Measurements from ENCODE around the gene BMP3.

- TF ChIP-seq, protein P1, sequence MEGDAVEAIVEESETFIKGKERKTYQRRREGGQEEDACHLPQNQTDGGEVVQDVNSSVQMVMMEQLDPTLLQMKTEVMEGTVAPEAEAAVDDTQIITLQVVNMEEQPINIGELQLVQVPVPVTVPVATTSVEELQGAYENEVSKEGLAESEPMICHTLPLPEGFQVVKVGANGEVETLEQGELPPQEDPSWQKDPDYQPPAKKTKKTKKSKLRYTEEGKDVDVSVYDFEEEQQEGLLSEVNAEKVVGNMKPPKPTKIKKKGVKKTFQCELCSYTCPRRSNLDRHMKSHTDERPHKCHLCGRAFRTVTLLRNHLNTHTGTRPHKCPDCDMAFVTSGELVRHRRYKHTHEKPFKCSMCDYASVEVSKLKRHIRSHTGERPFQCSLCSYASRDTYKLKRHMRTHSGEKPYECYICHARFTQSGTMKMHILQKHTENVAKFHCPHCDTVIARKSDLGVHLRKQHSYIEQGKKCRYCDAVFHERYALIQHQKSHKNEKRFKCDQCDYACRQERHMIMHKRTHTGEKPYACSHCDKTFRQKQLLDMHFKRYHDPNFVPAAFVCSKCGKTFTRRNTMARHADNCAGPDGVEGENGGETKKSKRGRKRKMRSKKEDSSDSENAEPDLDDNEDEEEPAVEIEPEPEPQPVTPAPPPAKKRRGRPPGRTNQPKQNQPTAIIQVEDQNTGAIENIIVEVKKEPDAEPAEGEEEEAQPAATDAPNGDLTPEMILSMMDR (IDR thresholded peaks at IDR 0.05; ENCODE audit: low read depth, low read length, poor library complexity, severe bottlenecking): no peak
- no peak for TF ChIP-seq EZH2phosphoT487 (IDR thresholded peaks at IDR 0.05; ENCODE audit: borderline replicate concordance, low read length)
Observed at GRCh38 chr4:80990851-80991250, 39.7 kb upstream of the BMP3 start.
